Stimulated activated CD4-positive, alpha-beta T cell treated with anti-CD3 and anti-CD28 coated beads, TNF-alpha, amount 100 ng/mL, for 4 hours (primary cell): ENCODE results near the gene FBXL15.
A peak's percentile ranks its signal among the peaks of the same experiment; 100 is the strongest.
"Not testable (repeated sequence)": the region's sequence is repeated elsewhere in the genome, so short reads cannot be mapped to it uniquely, and the experiment has no call there.

Experiments used
- DNase-seq, 3 experiments: peaks; one replicate each; pipeline ENCODE4 v3.0.0-alpha.2; 2020; ENCODE audit warnings: low read depth in 3 of 3

Gene FBXL15

GRCh38 chr10:102429468-102429867 lies 8.8 kb downstream of the FBXL15 start:
- DNase-seq: no peak

DNA sequence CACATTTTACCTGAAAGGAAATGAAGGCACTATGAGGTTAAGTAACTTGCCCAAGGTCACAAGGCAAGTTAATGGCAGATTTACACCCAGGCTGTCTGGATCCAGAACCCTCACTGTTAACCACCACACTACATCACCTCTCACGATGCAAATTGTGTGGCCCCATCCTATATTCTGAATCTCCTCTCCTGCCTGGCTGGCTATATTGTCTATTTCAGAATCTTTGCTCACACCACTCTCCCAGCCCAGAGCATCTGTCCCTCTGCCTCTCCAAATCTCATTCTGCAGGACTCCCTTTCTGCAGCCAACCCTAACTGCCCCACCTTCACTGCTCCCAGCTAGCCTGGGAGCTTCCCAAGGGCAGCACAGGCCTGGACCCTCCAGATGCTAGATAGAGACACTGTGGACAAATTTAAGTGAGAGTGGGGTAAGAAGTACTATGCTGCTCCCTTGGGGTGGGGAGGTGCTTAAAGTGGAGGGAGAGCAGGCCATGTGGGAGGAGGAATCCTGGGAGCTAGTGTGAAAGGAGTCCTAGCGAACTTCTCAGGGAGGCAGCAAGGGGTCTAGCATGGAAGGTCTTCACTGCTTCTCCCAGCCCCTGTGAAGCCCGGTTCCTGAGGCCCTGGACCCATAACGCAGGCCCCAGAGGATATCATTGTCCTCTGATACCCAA lies 11.0 kb downstream of the FBXL15 start:
- no peak for DNase-seq

DNA sequence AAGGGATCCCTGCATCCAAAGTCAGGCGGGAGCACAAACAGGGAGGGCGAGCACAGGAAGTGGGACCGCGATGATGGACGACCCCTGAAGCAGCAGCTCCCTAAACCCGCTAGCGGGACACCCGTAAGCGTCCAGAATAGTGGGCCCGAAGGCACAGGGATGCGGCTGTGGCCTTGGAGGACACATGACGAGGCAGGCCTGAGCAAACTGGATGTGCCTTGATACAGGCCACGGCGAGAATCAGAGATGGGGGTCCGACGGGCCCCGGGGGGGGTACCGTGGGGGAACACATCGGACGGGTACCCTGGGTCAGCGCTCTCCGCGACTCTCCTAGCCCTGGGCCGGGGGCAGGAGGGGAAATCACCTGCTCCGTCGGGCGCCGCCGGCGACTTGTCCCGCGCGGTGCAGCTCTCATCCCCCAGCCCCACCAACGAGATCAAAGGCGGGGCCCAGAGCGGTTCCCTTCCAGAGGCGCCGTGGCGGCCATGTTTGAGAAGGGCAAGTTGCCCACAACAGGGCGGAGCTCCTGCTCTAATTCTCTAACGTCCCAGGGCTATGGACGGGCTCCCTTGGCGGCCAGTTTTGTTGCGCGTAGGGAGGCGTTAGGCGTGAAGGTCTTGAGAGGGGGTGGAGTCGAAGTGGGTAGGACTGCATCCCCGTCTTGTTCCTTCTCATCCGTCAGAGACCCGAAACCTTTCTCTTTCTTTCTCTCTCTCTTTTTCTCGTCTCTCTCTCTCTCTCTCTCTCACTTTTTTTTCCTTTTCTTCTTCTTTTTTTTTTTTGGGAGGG lies 11.7 kb downstream of the FBXL15 start, which contains the start of gene CUEDC2:
TSS of gene CUEDC2 (minus strand) at position 413 of the 789 bp plus-strand sequence. CDS start 7,386 bp downstream, outside the sequence.
- DNase-seq: peak; percentile 88 to 95 (median 89)

GRCh38 chr10:102433619-102434046 lies 13.0 kb downstream of the FBXL15 start:
- DNase-seq: no peak

- no peak for DNase-seq
These were observed 13.9 kb downstream of the FBXL15 start for GRCh38 chr10:102434394-102435132.

DNA sequence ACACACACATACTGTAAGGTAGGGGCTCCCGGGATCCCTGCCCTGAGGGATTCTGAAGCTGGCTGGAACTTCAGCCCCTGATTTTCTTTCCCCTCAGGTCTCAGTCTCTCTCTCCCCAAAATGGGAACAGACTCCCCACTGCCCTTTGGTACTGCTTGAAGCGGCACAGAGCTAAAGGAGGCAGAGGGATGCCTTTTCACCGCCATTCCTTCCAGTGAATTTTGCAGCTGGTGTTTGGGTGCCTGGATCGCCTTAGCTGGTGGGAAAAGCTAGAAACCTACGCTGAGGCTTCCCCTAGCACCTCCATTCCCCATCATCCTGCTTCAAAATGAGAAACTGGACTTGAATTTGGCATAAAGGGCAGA lies 14.5 kb downstream of the FBXL15 start:
- no peak for DNase-seq

DNA sequence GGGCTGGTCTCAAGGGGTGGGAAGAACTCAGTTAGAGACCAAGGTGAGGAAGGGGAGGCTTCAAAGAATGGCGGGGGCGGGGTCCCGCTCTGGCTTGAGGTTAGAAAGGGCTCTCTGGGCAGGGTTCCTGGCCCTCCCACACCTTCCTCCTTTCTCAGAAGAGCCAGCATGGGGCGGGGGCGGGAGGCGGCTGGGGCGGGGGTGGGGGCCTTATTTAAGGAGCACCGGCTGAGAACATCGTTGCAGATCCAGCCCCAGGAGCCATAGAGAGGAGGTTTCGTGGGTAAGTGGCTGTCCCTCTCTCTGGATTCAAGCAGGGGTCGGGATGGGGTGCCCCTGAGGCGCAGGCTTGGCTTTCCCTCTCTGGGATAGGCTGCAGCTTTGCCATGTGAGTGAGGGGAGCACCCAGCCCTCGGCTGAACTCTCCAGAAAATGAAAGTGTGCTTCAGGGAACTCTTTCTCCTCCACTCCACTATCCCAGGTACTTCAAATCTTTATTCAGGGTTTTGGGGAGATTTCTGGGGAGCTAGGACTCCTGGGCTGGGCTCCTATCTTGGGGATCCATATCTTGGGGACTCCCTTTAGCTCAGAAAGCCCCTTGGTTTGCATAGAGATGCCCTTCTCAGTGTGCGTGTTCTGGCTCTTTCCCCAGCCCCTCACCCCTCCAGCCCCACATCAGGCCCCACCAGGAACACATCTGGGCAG lies 15.0 kb downstream of the FBXL15 start:
- peak in 2 of 3 experiments; percentile 42 to 45 for DNase-seq

DNA sequence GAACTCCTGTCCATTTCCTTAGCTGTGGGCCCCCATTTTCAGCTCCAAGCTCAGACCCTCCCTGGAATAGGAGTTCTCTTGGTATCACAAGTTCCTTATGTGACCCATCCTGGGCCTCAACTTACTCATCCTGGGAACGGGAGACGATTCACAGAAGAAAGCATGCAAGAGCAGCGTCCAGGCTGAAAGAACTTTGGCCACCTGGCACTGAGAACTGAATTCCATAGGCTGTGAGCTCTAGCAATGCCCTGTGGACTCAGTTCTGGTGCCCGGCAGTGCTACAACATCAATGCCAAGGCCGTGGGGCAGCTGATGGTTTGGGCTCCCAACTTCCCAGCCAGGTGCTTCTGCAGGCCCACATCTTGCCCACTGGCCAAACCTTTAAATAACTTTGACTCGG lies 15.7 kb downstream of the FBXL15 start:
- no peak for DNase-seq

GRCh38 chr10:102437515-102437914 lies 16.9 kb downstream of the FBXL15 start:
- DNase-seq: no peak

DNA sequence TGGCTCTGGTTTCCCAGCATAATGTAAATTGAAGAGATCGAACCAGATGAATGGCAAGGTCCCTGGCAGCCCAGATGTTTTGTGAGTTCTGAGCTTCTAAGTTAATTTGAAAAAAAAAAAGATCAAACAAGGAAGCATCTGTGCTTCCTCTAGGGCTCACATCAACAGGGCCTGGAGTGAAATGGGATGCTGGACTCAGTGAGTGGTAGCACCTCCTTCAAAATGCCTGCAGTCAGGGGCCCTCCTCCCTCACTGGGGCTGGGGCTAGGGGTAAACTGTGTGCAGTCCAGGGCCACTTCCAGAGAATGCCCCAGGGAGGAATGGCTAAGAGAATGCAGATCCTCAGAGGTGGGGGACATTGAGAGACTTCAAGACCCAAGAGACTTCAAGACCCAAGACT lies 17.7 kb downstream of the FBXL15 start:
- DNase-seq: no peak

- no peak for DNase-seq
These were observed 24.2 kb downstream of the FBXL15 start for GRCh38 chr10:102444851-102445250.

- peak; percentile 60 to 80 (median 78) for DNase-seq
These were observed 28.9 kb downstream of the FBXL15 start for GRCh38 chr10:102449321-102450123.

DNA sequence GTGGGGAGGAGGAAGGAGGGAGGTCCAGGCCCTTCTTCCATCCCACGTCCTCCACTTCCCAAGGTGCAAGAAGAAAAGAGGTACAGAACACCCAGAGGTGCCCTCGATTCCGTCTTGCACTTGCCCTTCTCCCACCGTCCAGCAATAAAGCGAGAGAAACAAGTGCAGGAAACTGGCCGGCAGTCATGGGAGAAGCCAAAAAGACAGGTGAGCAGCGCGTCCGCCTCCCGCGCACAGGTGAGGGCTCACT lies 29.4 kb downstream of the FBXL15 start:
- DNase-seq: no peak

GRCh38 chr10:102450374-102451104 lies 29.9 kb downstream of the FBXL15 start:
- peak; percentile 61 to 73 (median 71) for DNase-seq

DNA sequence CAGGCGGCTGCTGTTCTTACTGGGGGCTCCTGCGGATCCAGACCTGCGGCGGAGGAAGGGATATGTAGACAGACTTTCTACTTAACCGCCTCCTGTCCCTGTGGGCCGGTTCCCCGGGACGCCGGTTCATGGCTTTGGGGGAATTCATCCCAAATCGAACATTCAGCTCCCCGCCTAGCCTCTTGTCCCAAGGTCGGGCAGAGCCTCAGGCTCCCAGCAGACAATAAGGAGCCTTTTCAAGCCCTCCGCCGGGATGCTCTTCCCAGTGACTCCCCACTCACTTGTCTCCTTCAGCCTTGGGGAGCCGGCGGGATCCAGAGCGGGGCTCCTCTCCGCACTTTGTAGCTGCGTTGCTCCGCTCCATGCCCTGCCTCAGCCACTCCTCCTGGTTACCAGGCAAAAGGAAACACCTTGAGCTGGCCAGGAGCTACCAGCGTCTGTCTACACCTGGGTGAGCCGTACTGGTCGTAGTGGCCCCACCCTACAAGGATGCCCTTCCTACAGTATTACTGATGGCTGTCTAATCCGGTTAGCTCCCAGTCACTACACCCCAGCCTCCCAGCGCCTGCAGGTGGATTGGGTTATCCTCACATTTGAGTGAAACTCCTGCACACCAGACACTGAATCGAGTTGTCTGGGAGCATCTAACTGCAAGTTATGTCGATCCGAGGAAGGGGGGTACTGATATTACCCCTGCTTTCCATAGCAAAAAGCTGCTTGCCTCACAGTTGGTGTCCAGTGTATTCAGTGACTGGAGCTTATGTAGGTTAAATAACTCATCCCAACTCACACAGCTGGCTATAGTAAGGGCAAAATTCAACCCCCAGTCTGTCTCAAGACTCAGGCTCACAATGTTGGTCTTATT lies 30.7 kb downstream of the FBXL15 start, which contains the start of gene C10orf95:
TSS of gene C10orf95 (minus strand) at position 439 of the 865 bp plus-strand sequence. CDS start 450 bp downstream, outside the sequence.
- no peak for DNase-seq

DNA sequence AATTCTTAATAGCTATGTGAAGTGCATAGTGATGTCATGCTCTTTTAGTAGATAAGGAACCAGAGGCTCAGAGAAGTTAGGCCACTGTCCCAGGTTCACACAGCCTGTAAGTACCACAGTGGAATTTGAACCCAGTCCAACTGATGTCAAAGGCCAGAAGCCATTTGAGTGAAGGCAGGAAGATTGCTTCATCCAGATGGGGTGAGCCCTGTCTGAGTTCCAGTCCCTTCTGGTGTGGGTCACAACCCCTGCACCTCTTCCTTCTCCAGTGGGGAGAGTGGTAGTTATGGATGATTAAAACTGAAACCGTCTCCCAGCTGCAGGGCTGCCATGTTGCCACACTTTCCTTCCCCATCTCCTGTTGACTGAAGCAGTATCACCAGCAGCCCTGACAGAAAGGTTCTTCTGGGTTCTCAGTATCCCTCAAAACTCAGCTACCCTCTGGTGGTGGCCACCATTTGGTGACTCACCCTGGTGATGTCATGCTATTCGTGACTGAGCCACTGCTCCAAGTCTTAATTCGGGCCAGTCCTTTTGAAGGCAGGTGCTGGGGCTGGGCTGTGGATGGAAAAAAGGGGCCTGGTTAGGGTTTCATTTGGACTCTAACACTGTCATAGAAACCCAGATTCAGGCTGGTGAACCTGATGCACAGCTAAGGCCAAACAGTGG lies 32.2 kb downstream of the FBXL15 start:
- peak in 1 of 3 experiments; percentile 31 for DNase-seq

DNA sequence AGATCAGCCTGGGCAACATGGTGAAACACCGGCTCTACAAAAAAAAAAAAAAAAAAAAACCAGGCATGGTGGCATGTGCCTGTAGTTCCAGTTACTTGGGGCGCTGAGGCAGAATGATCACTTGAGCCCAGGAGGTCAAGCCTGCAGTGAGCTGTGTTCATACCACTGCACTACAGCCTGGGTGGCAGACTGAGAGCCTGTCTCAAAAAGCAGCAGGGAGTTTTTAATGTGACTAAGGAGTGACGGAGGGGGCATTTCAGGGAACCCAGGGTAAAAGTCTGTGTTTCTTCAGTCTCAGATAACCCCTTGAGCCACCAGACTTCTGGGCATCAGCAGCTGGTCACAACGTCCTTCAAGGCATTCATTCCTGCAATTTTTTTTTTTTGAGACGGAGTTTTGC lies 32.9 kb downstream of the FBXL15 start:
- DNase-seq: no peak

- DNase-seq: not testable (repeated sequence)
These were observed 34.2 kb downstream of the FBXL15 start for GRCh38 chr10:102454662-102455487.
